Skeletal muscle cell (primary cell): ENCODE measurements around the gene ACSM2B.
"Not testable (repeated sequence)": the region's sequence is repeated elsewhere in the genome, so short reads cannot be mapped to it uniquely, and the experiment has no call there.

Experiments used
- DNase-seq: peaks from one replicate; pipeline ENCODE4 v3.0.0-alpha.2; 2010; ENCODE audit warnings: low read depth
- H3K4me3 ChIP-seq: 2 replicates; pipeline ENCODE4 v1.5.1; 2011; ENCODE audit warnings: low read depth, mild to moderate bottlenecking, control low read depth, low read length, moderate library complexity

The ACSM2B gene, protein sequence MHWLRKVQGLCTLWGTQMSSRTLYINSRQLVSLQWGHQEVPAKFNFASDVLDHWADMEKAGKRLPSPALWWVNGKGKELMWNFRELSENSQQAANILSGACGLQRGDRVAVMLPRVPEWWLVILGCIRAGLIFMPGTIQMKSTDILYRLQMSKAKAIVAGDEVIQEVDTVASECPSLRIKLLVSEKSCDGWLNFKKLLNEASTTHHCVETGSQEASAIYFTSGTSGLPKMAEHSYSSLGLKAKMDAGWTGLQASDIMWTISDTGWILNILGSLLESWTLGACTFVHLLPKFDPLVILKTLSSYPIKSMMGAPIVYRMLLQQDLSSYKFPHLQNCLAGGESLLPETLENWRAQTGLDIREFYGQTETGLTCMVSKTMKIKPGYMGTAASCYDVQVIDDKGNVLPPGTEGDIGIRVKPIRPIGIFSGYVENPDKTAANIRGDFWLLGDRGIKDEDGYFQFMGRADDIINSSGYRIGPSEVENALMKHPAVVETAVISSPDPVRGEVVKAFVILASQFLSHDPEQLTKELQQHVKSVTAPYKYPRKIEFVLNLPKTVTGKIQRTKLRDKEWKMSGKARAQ

GRCh38 chr16:20576145-20576544 is at the start of gene ACSM2B:
TSS of gene ACSM2B (minus strand) at chr16:20576367. CDS start at chr16:20564845, 11,522 bp downstream.
- DNase-seq, H3K4me3 ChIP-seq: not testable (repeated sequence)

DNA sequence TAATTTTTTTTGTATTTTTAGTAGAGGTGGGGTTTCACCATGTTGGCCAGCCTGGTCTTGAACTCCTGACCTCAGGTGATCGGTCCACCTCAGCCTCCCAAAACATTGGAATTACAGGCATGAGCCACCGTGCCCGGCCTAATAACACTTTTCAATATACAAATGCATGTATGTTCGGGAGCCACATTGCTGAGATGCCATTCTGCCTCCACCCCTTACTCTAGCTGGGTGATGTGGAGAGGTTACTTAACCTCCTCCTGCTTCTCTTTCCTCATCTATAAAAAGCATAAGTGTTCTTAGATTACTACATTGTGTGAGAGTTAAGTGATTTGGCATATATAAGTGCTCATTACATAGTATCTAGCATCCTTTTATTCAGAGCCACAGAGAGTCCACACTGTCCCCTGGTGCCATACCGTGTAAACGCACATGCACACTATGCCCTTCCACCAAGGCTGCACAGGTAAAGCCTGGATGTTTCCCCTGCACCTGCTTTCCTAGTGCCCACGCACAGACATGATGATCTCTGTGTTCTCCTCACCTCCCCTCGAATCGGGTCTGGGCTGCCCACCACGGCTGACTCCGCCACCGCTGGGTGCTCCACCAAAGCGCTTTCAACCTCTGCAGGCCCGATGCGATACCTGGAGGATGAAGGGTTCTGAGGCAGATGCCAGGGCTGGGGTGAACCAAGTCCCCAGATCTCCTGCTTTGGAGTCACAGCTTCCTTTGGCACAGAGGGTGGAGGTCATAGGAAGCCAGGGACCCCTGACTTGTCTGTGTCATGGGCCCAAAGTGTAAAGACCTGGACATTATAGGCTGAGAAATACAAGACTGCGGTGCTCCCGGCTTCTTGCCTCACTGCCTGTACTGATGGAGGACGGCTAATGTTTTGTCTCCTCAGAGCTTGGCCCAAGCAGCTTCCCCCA is 49.0 kb upstream of the ACSM2B start:
- DNase-seq, result no peak

GRCh38 chr16:20624205-20624604 is 48.0 kb upstream of the ACSM2B start:
- H3K4me3 ChIP-seq, result no peak overlapping the region
- DNase-seq, result no peak

More for the DNA sequence above, 49.0 kb upstream of the ACSM2B start:
- H3K4me3 ChIP-seq, result no peak overlapping the region

DNA sequence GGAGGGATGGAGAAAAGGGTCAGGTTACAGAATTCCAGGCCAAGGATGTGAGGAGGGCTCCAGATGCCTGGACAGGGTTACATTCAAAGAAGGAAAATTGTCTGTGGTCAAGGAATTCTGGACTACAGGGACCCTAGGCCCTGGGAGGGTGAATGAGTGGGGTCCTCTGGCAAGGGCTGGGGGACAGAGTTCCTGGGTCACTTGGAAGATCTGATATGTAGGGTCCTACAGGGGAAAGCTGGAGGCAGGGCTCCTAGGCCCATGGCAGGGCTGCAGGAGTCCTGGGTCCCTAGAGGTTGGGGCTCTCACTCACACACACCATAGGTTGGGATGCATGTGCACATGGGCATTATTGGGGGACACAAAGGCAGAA is 46.3 kb upstream of the ACSM2B start:
- no peak overlapping the region for H3K4me3 ChIP-seq
- no peak for DNase-seq

- no peak overlapping the region for H3K4me3 ChIP-seq
- DNase-seq, result no peak
Measured at GRCh38 chr16:20621406-20621805, 45.2 kb upstream of the ACSM2B start.

- H3K4me3 ChIP-seq, result no peak overlapping the region
- no peak for DNase-seq
Measured at GRCh38 chr16:20620770-20621169, 44.6 kb upstream of the ACSM2B start.

GRCh38 chr16:20620003-20620402 is 43.8 kb upstream of the ACSM2B start:
- DNase-seq, result no peak
- no peak overlapping the region for H3K4me3 ChIP-seq

- no peak for DNase-seq
- H3K4me3 ChIP-seq, result no peak overlapping the region
Measured at GRCh38 chr16:20617271-20617670, 41.1 kb upstream of the ACSM2B start.

DNA sequence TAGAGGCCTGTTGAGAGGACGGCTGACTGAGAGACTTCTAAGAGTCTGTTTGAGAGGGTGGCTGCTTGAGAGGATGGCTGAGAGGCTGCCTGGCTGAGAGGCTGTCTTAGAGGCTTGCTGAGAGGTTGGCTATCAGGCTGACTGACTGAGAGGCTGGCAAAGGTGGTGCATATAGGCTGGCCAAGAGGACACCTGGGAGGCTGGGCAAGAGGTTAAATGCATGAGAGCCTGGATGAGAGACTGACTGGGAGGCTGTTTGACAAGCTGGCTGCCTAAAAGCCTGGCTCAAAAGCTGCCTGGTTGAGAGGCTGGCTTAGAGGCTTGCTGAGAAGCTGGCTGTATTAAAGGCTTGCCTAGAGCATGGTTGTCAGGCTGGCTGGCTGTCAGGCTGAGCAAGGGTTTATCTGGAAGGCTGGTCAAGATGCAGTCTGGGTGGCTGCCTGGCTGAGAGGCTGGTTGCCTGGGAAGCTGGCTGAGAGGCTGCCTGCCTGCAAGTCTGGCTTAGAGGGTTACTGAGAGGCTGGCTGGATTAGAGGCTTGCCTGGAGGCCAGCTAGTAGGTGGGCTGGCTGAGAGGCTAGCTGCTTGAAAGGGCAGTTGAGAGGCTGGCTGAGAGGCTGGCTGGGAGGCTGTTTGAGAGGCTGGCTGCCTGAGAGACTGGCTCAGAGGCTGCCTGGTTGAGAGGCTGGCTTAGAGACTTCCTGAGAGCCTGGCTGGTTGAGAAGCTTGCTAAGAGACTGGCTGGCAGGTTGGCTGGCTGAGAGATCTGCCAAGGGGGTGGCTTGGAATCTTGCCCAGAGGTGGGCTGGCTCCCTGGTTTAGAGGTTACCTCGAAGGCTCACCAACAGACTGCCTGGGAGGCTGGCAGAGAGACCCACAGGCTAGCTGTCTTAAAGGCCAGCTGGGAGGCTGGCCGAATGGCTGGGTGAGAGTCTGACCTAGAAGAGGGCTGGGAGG is 38.3 kb upstream of the ACSM2B start:
- DNase-seq, result no peak
- no peak overlapping the region for H3K4me3 ChIP-seq

- no peak overlapping the region for H3K4me3 ChIP-seq
- DNase-seq, result no peak
Measured at GRCh38 chr16:20613481-20614185, 37.5 kb upstream of the ACSM2B start.

- DNase-seq, result no peak
- H3K4me3 ChIP-seq, result no peak overlapping the region
Measured at GRCh38 chr16:20612551-20613480, 36.6 kb upstream of the ACSM2B start.

- H3K4me3 ChIP-seq, result no peak overlapping the region
- no peak for DNase-seq
Measured at GRCh38 chr16:20611975-20612481, 35.9 kb upstream of the ACSM2B start.

DNA sequence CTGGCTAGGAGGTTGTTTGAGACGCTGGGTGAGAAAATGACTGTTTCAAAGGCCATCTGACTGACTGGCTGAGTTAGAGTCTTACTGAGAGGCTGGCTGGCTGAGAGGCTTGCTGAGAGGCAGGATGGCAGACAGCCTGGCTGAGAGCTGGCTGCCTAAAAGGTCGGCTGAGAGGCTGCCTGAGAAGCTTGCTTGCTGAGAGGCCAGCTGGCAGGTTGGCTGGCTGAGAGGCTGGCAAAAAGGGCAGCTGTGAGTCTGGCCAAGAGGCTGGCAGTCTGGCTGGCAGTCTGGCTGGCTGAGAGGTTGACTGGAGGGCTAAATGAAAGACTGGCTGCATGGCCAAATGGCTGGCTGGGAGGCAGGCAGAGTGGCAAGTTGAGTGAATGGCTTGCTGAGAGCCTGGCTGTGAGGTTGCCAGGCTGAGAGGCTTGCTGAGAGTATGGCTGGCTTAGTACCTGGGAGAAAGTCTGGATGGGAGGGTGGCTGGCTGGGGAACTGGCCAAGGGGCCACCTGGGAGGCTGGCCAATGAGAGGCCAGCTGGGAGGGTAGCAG is 35.3 kb upstream of the ACSM2B start:
- H3K4me3 ChIP-seq, result no peak overlapping the region
- no peak for DNase-seq

DNA sequence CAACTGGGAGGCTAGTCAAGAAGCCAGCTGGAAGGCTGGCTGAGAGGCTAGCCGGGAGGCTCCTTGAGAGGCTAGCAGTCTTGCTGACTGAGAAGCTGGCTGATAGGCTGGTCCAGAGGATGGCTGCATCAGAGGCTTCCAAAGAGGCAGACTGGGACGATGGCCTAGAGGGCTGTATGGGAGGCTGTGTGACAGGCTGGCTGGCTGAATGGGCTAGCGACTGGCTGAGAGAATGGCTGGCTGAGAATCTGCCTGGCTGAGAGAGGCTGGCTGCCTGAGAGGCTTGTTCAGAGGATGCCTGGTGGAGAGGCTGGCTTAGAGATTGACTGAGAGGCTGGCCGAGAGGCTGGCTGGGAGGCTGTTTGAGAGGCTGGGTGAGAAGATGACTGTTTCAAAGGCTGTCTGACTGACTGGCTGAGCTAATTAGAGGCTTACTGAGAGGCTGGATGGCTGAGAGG is 34.8 kb upstream of the ACSM2B start:
- no peak for DNase-seq
- H3K4me3 ChIP-seq, result no peak overlapping the region

GRCh38 chr16:20610211-20610891 is 34.2 kb upstream of the ACSM2B start:
- DNase-seq, result no peak
- H3K4me3 ChIP-seq, result no peak overlapping the region

GRCh38 chr16:20602205-20602604 is 26.0 kb upstream of the ACSM2B start:
- not testable (repeated sequence) for H3K4me3 ChIP-seq, DNase-seq
